KBM-7 (cell line): ENCODE results near the gene CA9.

Source experiments
- DNase-seq: peaks from one replicate; pipeline ENCODE4 v3.0.0-alpha.2; 2015
- in situ Hi-C: fragments of 300-500 bp; cut with MboI; formaldehyde crosslinking; loops from 2 replicates; pipeline ENCODE4 v1.14.3; 2020; ENCODE audit warnings: low sequenced_read_pairs, low pct_unique_long_range_greater_than_20kb, mixed read lengths

Gene CA9

GRCh38 chr9:35710818-35711500 is 37.2 kb downstream of the CA9 start:
- DNase-seq: no peak
- in situ Hi-C loops: no loop called here

GRCh38 chr9:35711501-35712428 is 38.0 kb downstream of the CA9 start:
- in situ Hi-C loops: no loop called here
- no peak for DNase-seq

- no peak for DNase-seq
- in situ Hi-C loops: no loop called here
Measured at GRCh38 chr9:35712762-35713400, 39.2 kb downstream of the CA9 start.

- in situ Hi-C loops: no loop called here
- no peak for DNase-seq
Measured at GRCh38 chr9:35713578-35713977, 39.9 kb downstream of the CA9 start.

- in situ Hi-C loops: no loop called here
- DNase-seq: no peak
Measured at GRCh38 chr9:35714123-35714522, 40.4 kb downstream of the CA9 start.

GRCh38 chr9:35714579-35715252 is 41.0 kb downstream of the CA9 start:
- DNase-seq: no peak
- in situ Hi-C loops: no loop called here

- DNase-seq: no peak
- in situ Hi-C loops: no loop called here
Measured at GRCh38 chr9:35716230-35716629, 42.5 kb downstream of the CA9 start.

- no peak for DNase-seq
- in situ Hi-C loops: no loop called here
Measured at GRCh38 chr9:35717132-35717870, 43.6 kb downstream of the CA9 start.

GRCh38 chr9:35718721-35719511 is 45.2 kb downstream of the CA9 start:
- in situ Hi-C loops: no loop called here
- no peak for DNase-seq

GRCh38 chr9:35719546-35719945 is 45.8 kb downstream of the CA9 start:
- in situ Hi-C loops: no loop called here
- DNase-seq: no peak

GRCh38 chr9:35723426-35723825 is 49.7 kb downstream of the CA9 start:
- in situ Hi-C loops: loop anchor here (10.0 kb wide), 1 partner anchor 59 kb away; the partner anchor contains the start of gene ARHGEF39
- no peak for DNase-seq

- in situ Hi-C loops: loop anchor here (10.0 kb wide), 1 partner anchor 59 kb away; the partner anchor contains the start of gene ARHGEF39
- DNase-seq: no peak
Measured at GRCh38 chr9:35723908-35724307, 50.2 kb downstream of the CA9 start.

- DNase-seq: no peak
- in situ Hi-C loops: loop anchor here (10.0 kb wide), 1 partner anchor 61 kb away; the partner anchor contains the start of gene ARHGEF39
Measured at GRCh38 chr9:35725362-35725761, 51.6 kb downstream of the CA9 start.

GRCh38 chr9:35726931-35727330 is 53.2 kb downstream of the CA9 start:
- peak; percentile 39 for DNase-seq
- in situ Hi-C loops: loop anchor here (10.0 kb wide), 1 partner anchor 62 kb away; the partner anchor contains the start of gene ARHGEF39

- no peak for DNase-seq
- in situ Hi-C loops: loop anchor here (10.0 kb wide), 1 partner anchor 63 kb away; the partner anchor contains the start of gene ARHGEF39
Measured at GRCh38 chr9:35727676-35728040, 53.9 kb downstream of the CA9 start.

GRCh38 chr9:35728041-35728971 is 54.6 kb downstream of the CA9 start:
- in situ Hi-C loops: loop anchor here (10.0 kb wide), 1 partner anchor 64 kb away; the partner anchor contains the start of gene ARHGEF39
- peak; percentile 77 for DNase-seq

- no peak for DNase-seq
- in situ Hi-C loops: loop anchor here (10.0 kb wide), 1 partner anchor 64 kb away; the partner anchor contains the start of gene ARHGEF39
Measured at GRCh38 chr9:35729101-35729500, 55.4 kb downstream of the CA9 start.
